CD4-positive, alpha-beta T cell treated with Interleukin-15 for 1 hour (primary cell): ENCODE data around the gene TERF2IP.

Experiments
- DNase-seq: peaks from one replicate; pipeline ENCODE4 v3.0.0-alpha.2; 2020

TERF2IP gene, protein sequence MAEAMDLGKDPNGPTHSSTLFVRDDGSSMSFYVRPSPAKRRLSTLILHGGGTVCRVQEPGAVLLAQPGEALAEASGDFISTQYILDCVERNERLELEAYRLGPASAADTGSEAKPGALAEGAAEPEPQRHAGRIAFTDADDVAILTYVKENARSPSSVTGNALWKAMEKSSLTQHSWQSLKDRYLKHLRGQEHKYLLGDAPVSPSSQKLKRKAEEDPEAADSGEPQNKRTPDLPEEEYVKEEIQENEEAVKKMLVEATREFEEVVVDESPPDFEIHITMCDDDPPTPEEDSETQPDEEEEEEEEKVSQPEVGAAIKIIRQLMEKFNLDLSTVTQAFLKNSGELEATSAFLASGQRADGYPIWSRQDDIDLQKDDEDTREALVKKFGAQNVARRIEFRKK

GRCh38 chr16:75647492-75648264 is at the start of gene TERF2IP, which contains the start of gene KARS1:
TERF2IP (plus strand) TSS chr16:75647773; CDS start chr16:75647883, 110 bp downstream.
KARS1 (minus strand) TSS chr16:75647665; CDS start chr16:75647639, 26 bp downstream.
- peak; percentile 96 for DNase-seq

- DNase-seq, result no peak
These were observed 47.9 kb upstream of the TERF2IP start for GRCh38 chr16:75599452-75600277.

- DNase-seq, result no peak
These were observed 44.3 kb upstream of the TERF2IP start for GRCh38 chr16:75603241-75603640.

- DNase-seq, result no peak
These were observed 41.1 kb upstream of the TERF2IP start for GRCh38 chr16:75606507-75606906.

DNA sequence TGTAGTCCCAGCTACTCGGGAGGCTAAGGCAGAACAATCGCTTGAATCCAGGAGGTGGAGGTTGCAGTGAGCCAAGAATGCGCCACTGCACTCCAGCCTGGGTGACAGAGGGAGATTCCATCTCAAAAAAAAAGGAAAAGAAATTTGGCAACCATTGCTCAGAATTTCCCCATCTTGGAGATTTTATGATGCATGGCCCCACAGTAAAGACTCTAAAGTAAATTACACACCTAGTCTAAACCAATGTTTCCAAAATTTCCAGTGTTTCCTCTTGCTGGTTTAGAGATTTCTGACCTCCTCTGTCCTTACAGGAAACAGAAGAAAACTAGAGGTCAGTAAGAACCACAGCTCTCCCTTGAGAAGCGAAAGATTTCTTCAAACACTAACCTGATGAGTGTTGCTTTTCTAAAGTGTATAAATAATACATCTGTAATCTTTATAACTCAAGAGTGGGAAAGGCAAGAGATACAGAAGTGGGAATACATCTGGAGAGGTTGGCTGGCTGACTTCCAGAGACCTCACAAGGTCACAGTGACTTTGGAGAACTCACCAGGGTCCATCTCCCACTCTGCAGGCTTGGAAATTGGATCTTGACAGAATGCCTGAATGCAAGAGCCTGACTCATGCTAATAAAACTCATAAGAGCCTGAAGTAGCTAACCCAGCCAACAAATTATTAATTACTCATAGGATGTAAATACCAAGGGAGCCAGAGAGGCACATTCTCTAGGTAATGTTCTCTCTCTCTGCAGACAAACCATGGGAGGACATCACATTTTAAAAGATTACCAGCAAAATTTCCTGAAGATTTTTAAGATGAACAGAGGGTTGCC is 33.3 kb upstream of the TERF2IP start:
- no peak for DNase-seq

DNA sequence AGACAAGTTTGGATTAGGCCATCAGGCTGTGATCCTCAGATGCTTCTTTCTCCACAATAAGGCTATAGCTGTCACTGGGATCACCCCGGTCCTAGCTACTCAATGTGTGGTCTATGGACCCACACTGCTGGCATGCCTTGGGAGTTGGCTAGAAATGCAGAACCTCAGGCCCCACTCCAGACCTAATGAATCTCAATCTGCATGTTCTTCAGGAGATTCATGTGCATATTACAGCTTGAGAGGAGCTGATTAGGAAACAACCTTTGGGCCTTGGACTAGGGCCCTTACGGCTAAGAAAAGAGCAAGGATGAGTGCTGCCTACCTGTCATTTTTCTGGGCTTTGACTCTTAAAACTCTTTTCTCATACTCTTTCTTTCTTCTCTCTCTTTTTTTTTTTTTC is 32.0 kb upstream of the TERF2IP start:
- no peak for DNase-seq

DNA sequence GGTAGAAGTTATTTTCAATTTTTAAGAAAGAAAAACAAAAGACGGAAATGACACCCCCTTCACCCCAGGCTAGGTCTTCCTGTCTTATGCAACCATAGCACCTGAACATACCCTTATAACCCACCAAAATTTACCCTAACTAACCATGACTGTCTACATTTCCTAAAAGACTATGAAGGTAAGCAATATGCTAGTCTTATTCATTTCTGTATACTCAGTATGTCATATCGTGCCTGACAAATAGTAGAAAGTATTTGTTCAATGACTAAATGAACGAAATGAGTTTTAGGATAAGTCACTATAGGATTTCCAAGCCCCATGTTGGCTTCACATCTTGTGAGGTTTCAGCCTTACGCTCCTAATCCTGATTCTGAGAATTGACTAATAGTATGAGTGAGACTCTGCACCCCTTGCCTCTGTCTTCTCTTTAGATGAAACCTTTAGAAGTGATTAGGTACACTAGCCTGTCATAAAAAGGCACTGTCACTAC is 31.0 kb upstream of the TERF2IP start:
- DNase-seq, result no peak

DNA sequence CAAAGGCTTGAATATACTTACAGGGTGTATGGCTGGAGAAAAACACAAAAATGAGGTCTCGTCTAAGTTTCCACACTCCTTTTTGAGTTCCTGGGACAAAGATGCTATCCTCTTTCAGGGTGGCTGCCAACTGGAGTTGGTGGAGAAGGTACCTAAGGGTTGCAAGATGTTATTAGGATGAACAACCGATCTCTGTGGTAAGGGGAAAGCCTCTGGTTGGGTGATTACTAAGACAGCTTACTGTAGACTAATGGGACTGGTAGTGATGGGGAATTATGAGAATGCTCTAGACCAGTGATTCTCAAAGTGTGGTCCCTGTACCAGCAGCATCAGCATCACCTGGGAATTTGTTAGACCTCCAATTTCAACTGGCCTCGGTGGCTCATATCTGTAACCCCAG is 30.5 kb upstream of the TERF2IP start:
- no peak for DNase-seq

DNA sequence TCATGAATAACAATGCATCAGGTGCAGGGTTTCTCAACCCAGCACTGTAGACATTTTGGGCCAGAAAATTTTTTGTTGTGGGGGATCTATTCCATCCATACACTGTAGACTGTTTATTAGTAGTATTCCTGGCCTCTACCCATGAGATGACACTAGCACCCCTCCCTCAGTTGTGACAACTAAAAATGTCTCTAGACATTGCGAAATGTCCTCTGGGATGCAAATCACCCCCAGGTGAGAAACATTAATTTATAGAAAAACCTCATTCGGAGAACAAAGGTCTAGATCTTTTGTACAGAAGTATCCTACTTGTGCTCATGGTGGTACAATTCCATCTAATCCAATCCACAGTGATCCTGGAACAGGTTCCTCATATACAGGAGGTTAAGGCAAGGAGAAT is 28.8 kb upstream of the TERF2IP start:
- DNase-seq, result no peak

DNA sequence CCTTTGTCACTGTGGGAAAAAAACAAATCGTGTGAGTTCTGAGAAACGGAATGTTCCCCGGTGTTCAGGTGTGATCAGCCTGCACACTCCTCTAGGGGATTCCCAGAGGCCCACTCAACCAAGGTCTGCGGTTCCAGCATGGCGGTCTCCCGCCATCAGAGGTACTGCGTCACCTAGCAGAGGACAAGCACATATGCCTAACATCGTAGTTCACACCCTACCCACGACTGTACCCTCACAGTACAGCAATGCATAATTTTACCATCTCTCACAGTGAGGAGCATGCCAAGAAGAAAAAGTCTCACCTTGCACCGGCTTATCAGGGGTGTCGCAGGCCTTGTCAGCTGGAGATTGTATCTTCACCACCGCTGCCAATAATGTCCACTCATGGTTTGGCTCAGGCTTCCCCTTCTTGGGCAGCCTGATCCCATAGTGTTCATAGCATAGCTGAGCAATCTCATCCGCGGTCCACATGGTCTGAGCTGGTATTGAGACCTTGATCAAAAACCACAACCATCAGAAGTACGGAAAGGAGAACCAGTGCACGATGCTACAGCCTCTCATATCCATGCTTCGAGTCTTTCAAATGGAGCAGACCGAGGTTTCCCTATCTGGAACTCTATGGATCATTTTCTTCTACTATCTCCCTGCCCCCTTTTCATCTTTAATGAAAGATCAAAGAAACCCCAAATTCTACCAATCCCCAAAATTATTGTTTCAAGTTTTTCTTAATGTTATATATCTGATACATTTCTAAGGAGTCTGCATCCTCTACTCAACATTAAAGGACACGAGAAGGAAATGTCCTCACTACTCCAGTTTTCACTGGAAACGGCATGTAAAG is 27.0 kb upstream of the TERF2IP start:
- peak; percentile 78 for DNase-seq

GRCh38 chr16:75621170-75621477 is 26.4 kb upstream of the TERF2IP start:
- no peak for DNase-seq

DNA sequence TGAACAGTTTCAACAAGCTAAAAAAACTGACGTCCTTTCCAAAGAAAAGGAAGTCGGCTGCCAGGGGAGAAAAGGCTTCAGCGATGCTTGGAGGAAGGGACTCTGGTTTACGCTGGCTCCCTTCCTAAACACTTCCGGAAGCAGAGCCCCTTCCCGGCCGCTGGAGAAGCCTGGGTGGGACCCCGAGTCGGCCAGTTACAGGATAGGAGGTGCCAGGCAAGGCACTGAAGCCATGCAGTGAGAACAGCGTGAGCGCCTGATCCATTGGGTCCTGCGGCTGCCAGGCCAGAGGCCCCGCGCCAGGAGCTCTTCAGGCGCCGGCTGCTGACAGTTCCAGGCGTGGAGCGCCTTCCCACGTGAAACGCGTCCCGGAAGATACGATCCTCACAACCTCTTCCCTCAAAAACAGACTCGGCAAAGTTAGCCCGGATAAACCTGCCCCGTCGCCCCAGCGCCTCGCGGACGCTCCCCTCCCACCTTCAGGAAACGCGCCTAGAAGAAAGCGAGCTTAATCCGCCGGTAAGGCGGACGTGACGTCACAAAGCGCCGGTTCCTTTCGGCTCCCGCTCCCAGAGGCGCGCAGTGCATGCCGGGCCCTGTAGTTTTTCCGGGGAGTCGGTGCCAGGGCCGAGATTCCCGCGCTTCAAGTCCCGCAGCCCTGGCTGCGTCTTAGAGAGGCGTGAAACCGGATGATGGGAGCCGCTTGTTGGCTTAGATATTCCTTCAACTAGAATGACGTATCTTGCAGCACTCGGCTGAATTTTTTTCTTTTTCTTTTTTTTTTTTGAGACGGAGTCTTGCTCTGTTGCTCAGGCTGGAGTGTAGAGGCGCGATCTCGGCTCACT is 24.6 kb upstream of the TERF2IP start, which contains the start of gene ADAT1:
Gene ADAT1 (minus strand): TSS at position 521 of the 845 bp plus-strand sequence. CDS start 2,482 bp downstream, outside the sequence.
- DNase-seq, result peak; percentile 98

- DNase-seq, result no peak
These were observed 22.6 kb upstream of the TERF2IP start for GRCh38 chr16:75624921-75625334.

GRCh38 chr16:75626806-75627205 is 20.8 kb upstream of the TERF2IP start:
- DNase-seq, result no peak

DNA sequence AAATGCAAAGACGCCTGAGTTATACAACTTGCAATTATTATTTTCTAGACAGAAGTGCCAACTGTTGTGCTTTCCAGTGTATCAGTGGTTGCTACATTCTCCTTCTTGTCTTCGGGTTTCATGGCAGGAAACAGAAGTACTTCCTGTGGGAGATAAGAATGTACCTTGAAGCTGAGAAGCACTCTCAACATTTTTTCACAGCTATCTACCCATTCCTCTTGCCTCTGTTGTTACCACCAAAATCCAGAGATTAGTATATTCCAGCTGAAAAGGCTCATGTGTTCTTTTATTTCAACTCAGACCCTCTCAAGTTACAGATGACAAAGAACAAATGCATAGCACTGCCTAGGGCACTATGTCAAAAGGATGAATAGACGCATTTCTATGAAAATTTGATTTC is 19.7 kb upstream of the TERF2IP start:
- DNase-seq, result no peak

- no peak for DNase-seq
These were observed 19.2 kb upstream of the TERF2IP start for GRCh38 chr16:75628351-75628750.

DNA sequence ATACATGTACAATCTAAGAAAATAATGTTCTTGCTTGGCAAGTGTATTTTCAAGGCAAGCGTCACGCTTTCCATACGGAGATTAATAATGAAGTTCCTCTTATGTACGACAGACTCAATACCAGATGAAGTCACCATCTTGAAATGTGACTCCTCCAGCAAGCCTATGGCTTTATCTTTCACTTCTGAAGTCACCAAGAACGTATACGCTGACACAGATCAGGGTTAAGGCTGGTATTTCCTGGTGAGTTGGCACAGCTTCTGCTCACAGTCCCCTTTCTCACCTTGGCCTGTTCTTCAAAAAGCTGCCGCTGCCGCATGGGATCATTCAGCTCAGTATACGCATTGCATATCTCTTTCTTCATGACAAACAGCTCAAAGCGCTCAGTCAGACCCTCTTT is 18.4 kb upstream of the TERF2IP start:
- no peak for DNase-seq

DNA sequence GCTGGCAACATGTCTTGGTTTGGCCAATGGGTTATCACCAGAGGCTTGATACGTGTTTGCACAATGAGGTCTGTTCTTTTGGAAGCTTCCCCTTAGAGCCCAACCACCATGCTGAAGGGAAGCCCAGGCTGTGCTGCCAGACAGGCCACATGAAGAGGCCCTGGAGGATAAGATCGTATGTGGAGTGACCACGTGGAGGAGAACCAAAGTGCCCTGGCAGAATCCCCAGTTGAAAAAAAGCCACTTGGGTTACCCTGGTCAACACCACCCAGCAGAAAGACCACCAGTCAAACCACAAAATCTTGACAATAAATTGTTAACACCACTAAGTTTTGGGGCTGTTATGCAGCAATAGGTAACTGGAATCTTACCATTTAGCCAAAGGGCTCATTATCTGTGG is 17.5 kb upstream of the TERF2IP start:
- DNase-seq, result no peak

DNA sequence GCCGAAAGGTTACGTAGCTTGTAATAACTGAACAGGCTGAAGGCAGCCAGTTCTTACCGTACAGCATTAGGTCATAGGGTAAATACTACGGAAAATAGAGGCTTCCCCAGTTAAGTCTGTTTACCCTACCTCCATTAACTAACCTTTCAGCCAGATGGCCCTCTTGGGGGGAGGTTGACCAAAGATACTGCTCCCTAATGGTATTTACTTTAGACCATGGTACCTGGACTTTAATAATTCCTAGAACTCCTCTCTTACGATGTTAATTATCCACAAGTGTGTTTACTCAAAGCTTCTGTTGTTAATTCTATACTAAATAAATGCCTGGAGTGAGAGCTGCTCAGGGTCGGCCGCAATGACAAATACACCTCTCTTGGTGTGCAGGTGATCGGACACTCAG is 14.7 kb upstream of the TERF2IP start:
- no peak for DNase-seq

DNA sequence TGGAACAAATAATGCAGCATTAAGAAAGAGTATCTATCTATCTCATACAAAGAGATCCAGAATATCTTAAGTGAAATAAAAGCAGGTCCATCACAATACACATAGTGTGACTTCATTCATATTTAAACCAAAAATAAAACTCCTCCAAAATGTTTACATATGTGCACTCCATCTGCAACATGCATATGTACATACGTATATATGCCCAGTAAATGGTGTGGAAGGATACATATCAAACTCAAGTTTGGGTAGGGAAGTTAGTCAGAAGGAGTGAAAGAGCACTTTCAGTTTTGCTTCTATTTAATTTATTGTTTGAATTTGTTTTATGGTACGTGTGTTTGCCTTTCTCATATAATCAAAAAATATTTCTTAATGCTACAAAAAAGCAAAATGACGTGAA is 12.5 kb upstream of the TERF2IP start:
- DNase-seq, result no peak
